NOMO-1 treated with DMSO at 0.1 percent for 48 hours (cell line): ENCODE data around the gene ADCYAP1R1.

Experiments
- DNase-seq: peaks from one replicate; lab custom pipeline; 2025; ENCODE audit not compliant: unreplicated experiment; lab: John Stamatoyannopoulos, UW

ADCYAP1R1 gene

GRCh38 chr7:31036924-31037323 is 15.2 kb upstream of the ADCYAP1R1 start:
- no peak for DNase-seq

GRCh38 chr7:31043051-31043471 is 9.0 kb upstream of the ADCYAP1R1 start:
- DNase-seq: no peak

DNA sequence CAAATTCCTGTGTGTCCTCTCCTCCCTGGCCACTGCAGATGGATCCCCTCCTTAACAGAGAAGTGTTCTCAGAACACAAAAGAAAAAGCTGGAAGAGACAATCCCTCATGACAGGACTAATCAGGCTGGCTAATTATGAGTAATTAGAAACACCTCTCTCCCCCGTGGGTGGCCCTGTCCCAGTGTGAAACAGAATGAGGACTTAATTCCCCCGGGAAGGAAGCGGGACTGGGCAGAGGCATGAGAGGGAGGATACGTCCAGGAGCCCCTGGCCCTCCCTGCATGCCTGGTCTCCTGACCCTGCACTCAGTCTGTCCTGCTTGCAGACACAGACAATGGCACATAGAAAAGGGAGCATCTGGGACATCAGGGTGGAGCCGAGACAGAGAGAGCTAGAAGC is 7.6 kb upstream of the ADCYAP1R1 start:
- no peak for DNase-seq

GRCh38 chr7:31046723-31047122 is 5.4 kb upstream of the ADCYAP1R1 start:
- no peak for DNase-seq

GRCh38 chr7:31047313-31048146 is 4.6 kb upstream of the ADCYAP1R1 start:
- no peak for DNase-seq

- DNase-seq: no peak
These were observed 2.9 kb upstream of the ADCYAP1R1 start for GRCh38 chr7:31049005-31049765.

GRCh38 chr7:31052487-31052840 is 356 bp downstream of the ADCYAP1R1 start:
- DNase-seq: no peak

- no peak for DNase-seq
These were observed 913 bp downstream of the ADCYAP1R1 start for GRCh38 chr7:31052841-31053601.

- DNase-seq: no peak
These were observed 1.9 kb downstream of the ADCYAP1R1 start for GRCh38 chr7:31053986-31054385.

DNA sequence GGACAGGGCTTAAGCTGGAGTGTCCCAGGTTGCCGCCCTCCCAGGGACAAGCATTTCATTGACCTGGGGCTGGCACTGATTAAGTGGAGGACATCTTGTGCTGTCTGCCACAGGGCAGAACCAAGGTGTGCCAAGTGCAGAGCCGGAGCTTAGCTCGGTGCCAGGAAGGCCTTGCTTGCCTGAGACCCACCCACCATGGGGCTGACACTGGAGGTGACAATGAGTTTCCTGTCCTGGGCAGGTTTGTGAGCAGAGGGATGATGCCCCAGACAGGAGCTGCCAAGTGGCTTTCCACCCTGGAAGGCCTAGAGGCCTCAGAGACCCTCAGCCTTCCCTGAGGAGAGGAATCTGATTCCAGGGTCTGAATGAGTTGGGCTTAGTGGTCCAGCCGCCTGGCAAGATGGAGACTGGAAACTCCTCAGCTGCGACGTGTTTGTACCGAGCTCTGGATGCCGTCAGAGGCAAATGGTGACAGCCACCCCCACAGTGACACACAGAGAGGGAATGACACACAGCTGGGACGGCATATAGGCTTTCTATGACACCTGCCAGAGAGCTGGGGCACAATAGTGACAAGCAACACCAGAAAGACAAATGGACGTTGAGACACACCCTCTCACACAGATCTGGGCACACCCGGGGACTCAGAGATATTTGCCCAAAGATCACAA is 2.6 kb downstream of the ADCYAP1R1 start:
- no peak for DNase-seq

DNA sequence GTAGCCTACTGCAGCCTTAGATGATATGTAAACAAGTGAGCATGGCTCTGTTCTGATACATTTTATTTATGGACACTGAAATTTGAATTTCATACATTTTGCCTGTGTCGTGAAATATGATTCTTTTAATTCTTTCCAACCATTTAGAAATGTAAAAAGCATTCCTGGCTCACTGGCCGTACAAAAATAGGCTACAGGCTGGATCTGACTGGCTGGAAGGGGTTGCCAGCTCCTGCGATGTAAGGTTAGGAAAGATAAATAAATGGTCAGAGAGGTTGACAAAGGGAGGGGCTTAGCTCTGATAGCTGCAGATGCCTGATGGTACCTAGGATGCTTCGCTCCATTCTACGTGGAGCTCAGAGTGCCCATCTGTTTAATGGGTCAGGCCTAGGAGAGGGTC is 3.4 kb downstream of the ADCYAP1R1 start:
- DNase-seq: no peak

DNA sequence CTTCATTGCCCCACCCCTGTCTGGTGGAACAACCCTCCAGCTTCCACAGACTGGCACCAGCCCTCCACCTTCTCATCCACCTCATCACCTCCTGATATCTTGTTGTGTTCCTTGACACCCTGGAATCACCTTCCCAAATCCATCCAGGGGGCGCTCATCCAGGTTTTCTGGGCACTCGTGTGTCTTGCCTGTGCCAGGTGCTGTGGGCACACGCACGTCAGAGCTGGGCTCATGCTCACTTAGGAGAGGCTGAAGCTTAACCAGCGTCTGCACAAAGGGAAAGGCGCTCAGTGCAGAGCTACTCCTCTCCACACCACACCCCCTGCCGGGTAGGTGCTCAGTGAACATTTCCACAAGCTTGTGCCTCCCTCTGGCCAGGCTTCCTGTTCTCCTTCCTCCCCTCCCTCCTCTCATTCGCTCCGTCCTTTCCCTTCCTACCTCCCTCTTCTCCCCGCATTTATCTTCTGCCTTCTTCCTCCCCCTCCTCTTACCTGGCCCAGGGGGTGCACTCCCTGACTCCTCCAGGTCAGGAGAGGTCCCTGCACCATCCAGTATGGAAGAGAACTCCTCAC is 4.8 kb downstream of the ADCYAP1R1 start:
- DNase-seq: no peak

- DNase-seq: no peak
These were observed 6.0 kb downstream of the ADCYAP1R1 start for GRCh38 chr7:31058122-31058521.

GRCh38 chr7:31058688-31059087 is 6.6 kb downstream of the ADCYAP1R1 start:
- no peak for DNase-seq

DNA sequence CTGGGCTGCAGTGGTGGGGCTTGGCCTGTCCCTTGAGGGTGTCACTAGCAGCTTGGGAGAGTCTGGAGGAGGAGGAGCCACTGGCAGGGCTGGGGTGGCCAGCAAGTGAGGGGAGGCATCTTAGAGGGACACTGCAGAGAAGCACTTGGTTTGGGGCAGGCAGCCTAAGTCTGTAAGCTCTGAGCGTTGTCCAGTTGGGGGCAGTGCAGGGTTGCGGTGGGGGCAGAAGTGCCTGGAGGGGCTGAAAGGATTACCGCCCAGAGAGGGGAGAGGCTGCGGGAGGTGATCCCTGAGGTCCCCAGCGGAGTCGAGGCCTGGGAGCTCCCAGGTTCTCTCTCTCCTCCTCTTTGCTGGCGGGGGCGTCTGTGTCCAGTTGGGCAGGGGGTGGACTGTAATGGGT is 7.4 kb downstream of the ADCYAP1R1 start:
- DNase-seq: no peak

GRCh38 chr7:31061185-31061584 is 9.1 kb downstream of the ADCYAP1R1 start:
- no peak for DNase-seq

- DNase-seq: no peak
These were observed 10.8 kb downstream of the ADCYAP1R1 start for GRCh38 chr7:31062746-31063435.

DNA sequence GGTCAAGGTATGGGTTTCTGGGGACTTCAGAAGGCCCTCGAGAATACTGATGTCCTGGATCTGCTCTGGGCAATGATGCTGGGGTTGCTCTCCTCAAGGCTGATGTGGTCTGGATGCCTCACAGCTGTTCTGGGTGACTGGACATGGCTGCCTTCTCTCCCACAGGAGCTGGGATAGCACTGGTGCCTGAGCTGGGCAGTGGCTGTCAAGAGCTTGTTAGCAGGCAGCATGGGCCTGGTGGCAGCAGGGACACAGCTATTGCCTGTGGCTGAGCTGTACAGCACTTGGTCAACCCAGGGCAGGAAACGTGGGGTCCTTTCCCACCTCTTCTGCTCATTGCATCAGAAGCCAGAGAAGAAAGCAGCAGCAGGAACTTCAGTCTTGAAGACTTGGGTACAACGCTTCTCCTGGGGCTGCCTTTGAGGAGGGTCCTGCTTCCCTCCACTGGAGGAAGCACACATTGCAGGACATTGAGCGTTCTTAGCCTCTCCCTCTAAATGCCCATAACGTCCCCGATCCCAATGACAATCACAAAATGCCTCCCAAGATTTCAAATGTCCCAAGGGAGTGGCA is 13.0 kb downstream of the ADCYAP1R1 start:
- DNase-seq: no peak

DNA sequence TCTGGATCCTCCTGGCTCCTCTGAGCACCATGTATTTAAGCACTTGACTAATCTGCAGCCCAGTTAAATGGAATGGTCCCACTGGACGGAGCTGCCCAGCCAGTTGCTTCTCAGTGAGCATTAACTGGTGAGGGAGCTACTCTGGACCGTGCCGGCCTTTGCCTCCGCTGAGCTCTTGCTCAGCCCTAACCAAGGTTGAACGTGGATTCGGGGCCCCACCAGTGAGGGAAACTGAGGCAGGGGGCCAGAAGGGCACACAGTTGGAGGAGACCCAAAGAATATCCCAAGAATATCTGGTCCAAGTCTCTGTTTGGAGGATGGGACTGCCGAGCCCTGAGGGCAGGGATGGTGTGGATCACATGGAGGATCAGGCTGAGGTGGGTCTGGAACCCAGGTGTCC is 13.7 kb downstream of the ADCYAP1R1 start:
- DNase-seq: no peak
